ENCODE results near the gene SULT4A1. TPM values are rescaled to one million over a fixed set of nuclear protein-coding genes. Genes with fewer than 3 reads are reported as not detected.
A peak's percentile ranks its signal among the peaks of the same experiment; 100 is the strongest.

SULT4A1 gene
- total RNA-seq, 1 experiment from 2014 or later = 15.0 TPM

DNA sequence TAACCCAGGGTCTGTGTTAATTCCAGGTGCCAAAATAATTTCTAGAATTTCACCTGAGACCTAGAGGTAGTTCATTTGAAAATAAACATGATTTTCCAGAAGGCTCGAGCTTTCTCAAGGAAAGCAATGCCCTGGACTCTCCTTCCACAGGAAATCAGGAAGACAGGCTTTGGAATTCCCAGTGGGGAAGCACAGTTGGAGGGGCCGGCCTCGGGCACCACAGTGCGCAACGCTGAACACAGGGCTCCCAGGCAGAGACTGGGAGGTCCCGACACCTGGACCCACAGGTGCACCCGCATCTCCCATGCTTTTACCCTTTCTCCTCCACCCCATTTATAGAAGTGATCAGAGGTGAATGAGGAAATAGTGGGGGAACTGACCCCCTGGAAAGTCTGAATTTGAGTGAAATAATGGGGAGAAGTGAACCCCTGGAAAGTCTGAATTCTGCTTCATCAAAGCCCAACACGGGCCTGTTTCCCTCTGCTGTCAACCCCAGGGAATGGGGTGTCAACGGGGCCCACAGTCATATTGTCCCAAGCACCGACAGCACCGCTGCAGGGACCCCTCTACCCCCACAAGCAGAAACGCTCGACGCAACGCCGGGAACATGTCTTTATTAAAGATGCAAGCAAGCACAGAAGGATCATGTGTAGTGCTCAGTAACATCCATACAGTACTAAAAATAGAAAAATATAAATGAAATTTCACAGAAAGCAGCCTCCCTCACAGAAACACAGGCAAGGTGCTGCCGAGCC lies 38.2 kb downstream of the SULT4A1 start:
- Histone ChIP-seq H3K9me3 (ENCODE audit: control insufficient read depth, low read depth, low read length) (no peaks in the 10 kb centered on the region), H2BK15ac (ENCODE audit: low read depth, low read length) (no peak overlapping the region), H4K5ac (ENCODE audit: insufficient read length, low read depth, low read length) (no peak overlapping the region), H3K4ac (ENCODE audit: low read depth, low read length) (no peak overlapping the region), H3K14ac (ENCODE audit: insufficient read depth, low read length) (no peak overlapping the region), H4K20me1 (ENCODE audit: control insufficient read depth, insufficient read depth, insufficient read length) (no peaks in the 10 kb centered on the region), H3K27me3 (ENCODE audit: insufficient read depth, low read length) (no peaks in the 10 kb centered on the region), H3K18ac (ENCODE audit: insufficient read length, low read depth, low read length) (no peak overlapping the region), H2BK12ac (ENCODE audit: insufficient read length, low read depth, low read length) (no peak overlapping the region), H4K91ac (ENCODE audit: insufficient read length, low read depth, low read length) (no peak overlapping the region), H2AFZ (ENCODE audit: low read length) (no peak overlapping the region), H2BK5ac (ENCODE audit: insufficient read length, low read length) (no peak overlapping the region), H3K9ac (ENCODE audit: extremely low read depth, insufficient read length, low read length) (no peak overlapping the region), H3K4me1 (ENCODE audit: insufficient read depth, low read length) (peaks cover 5% of the 10 kb centered on the region), H2AK5ac (ENCODE audit: insufficient read length, low read length) (no peak overlapping the region), H3K27ac (ENCODE audit: insufficient read length, low read depth, low read length) (no peak overlapping the region), H3K56ac (ENCODE audit: insufficient read length, low read depth, low read length) (no peak overlapping the region), H3K23me2 (ENCODE audit: insufficient read length, low read depth, low read length, poor library complexity, severe bottlenecking) (no peaks in the 10 kb centered on the region), H4K8ac (replicated peaks; ENCODE audit: insufficient read length, low read depth, low read length) (no peak overlapping the region), H3T11ph (ENCODE audit: low read length) (no peak overlapping the region), H3K79me1 (ENCODE audit: insufficient read depth, low read depth, low read length, poor library complexity, severe bottlenecking) (no peaks in the 10 kb centered on the region), H3K23ac (ENCODE audit: insufficient read length, low read depth, low read length) (no peak overlapping the region), H2BK20ac (ENCODE audit: low read depth, low read length, poor library complexity, severe bottlenecking) (no peak overlapping the region), H3K79me2 (ENCODE audit: insufficient read depth, low read length) (no peaks in the 10 kb centered on the region), H2BK120ac (ENCODE audit: low read depth, low read length, poor library complexity, severe bottlenecking) (no peak overlapping the region), H3K4me2 (ENCODE audit: insufficient read depth, insufficient read length, low read length) (no peak overlapping the region)
- peaks cover 65 to 69% of the 10 kb centered on the region in 2 experiments for H3K4me1 Mint-ChIP-seq
- peaks cover 7 to 35% (median 30%) of the 10 kb centered on the region in 3 experiments; a peak in 6 of 7 replicates for H3K36me3 Mint-ChIP-seq (ENCODE audit: insufficient read depth in 1 of 3, low read depth in 3 of 3)
- TF ChIP-seq, protein P1, sequence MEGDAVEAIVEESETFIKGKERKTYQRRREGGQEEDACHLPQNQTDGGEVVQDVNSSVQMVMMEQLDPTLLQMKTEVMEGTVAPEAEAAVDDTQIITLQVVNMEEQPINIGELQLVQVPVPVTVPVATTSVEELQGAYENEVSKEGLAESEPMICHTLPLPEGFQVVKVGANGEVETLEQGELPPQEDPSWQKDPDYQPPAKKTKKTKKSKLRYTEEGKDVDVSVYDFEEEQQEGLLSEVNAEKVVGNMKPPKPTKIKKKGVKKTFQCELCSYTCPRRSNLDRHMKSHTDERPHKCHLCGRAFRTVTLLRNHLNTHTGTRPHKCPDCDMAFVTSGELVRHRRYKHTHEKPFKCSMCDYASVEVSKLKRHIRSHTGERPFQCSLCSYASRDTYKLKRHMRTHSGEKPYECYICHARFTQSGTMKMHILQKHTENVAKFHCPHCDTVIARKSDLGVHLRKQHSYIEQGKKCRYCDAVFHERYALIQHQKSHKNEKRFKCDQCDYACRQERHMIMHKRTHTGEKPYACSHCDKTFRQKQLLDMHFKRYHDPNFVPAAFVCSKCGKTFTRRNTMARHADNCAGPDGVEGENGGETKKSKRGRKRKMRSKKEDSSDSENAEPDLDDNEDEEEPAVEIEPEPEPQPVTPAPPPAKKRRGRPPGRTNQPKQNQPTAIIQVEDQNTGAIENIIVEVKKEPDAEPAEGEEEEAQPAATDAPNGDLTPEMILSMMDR (conservative IDR thresholded peaks at IDR 0.05) = no peak
- DNase-seq = peak; percentile 21
- peaks cover 6% of the 10 kb centered on the region for H3K27me3 Mint-ChIP-seq (ENCODE audit: low read depth)
- no peaks in the 10 kb centered on the region for H3K9me3 Mint-ChIP-seq
- WGBS (ENCODE audit: extremely low coverage, insufficient read length, low lambda C conversion rate) = no CpG with 5 or more reads among the region's 17 CpGs
- no peak overlapping the region for H3K4me3 Mint-ChIP-seq
- H3K27ac Mint-ChIP-seq = peak overlapping the region in 1 of 3 experiments; percentile 37; a peak in 1 of 7 replicates

Data from H9 (cell line).